Measurements from ENCODE around the gene LATS2.

- no peak for TF ChIP-seq SP1 (IDR thresholded peaks at IDR 0.05)
- no peak for TF ChIP-seq TARDBP (IDR thresholded peaks at IDR 0.05)
- no peak for TF ChIP-seq SUZ12 (IDR thresholded peaks at IDR 0.05)
- no peak for TF ChIP-seq PKNOX1 (IDR thresholded peaks at IDR 0.05)
- TF ChIP-seq FOXK2 (IDR thresholded peaks at IDR 0.05), result no peak
- TF ChIP-seq FOXM1 (IDR thresholded peaks at IDR 0.05; ENCODE audit: borderline replicate concordance), result no peak
- TF ChIP-seq FOXA1 (IDR thresholded peaks at IDR 0.05), result no peak
- no peak for TF ChIP-seq BHLHE40 (IDR thresholded peaks at IDR 0.05; ENCODE audit: borderline replicate concordance)
- TF ChIP-seq L3MBTL2 (conservative IDR thresholded peaks at IDR 0.05), result no peak
- no peak for TF ChIP-seq ZNF384 (IDR thresholded peaks at IDR 0.05)
- no peak for TF ChIP-seq ARNT (IDR thresholded peaks at IDR 0.05)
These were observed 13.2 kb upstream of the LATS2 start for GRCh38 chr13:21074546-21074945.
